Gastroesophageal sphincter (tissue), 3 donors: ENCODE results near the gene ANKS1A.

Experiments
- CTCF ChIP-seq, 4 experiments: fragments of 200-600 bp in 2 of 4; fragments of 450-650 bp in 2 of 4; sonication (generic) in 1 of 4; IDR thresholded peaks; one replicate each; pipeline ENCODE4 v1.5.1; 2017 to 2019; ENCODE audit warnings: antibody characterized with exemption in 4 of 4, mild to moderate bottlenecking in 2 of 4, moderate library complexity in 2 of 4
- POLR2A ChIP-seq, 2 donors: fragments of 450-650 bp; IDR thresholded peaks; one replicate each; pipeline ENCODE4 v1.6.1; 2017; ENCODE audit warnings: antibody characterized with exemption in 2 of 2, mild to moderate bottlenecking in 2 of 2, moderate library complexity in 1 of 2
- POLR2AphosphoS5 ChIP-seq: sonication (generic); formaldehyde crosslinking; IDR thresholded peaks from one replicate; pipeline ENCODE4 v1.6.1; 2017; ENCODE audit warnings: antibody characterized with exemption

- TF ChIP-seq POLR2A (IDR thresholded peaks at IDR 0.05) = no peak
- no peak for TF ChIP-seq CTCF (IDR thresholded peaks at IDR 0.05)
- no peak for TF ChIP-seq POLR2AphosphoS5
Measured at GRCh38 chr6:35082733-35083403, 193.8 kb downstream of the ANKS1A start.
